ENCODE data around the gene CCL1.

GRCh38 chr17:34398990-34399389, 36.0 kb upstream of the CCL1 start:
- TF ChIP-seq POLR2A (IDR thresholded peaks at IDR 0.05; ENCODE audit: low read depth, low read length) (no peak), TAF1 (IDR thresholded peaks at IDR 0.05; ENCODE audit: borderline replicate concordance, low read depth, low read length) (no peak)

All from GM12892 (cell line).